Parathyroid adenoma (tissue), 2 donors: ENCODE measurements around the gene MYCBPAP.
"Not testable (repeated sequence)": the region's sequence is repeated elsewhere in the genome, so short reads cannot be mapped to it uniquely, and the experiment has no call there.

ENCODE experiments used
- H2AFZ ChIP-seq: fragments of 300-600 bp; sonication (generic); one replicate; pipeline ENCODE4 v1.7.0; 2017; ENCODE audit warnings: antibody characterized with exemption, mild to moderate bottlenecking
- H3K27ac ChIP-seq: fragments of 300-600 bp; sonication (generic); one replicate; pipeline ENCODE4 v1.7.0; 2017
- H3K27me3 ChIP-seq: fragments of 300-600 bp; sonication (generic); one replicate; pipeline ENCODE4 v1.7.0; 2017; ENCODE audit warnings: low read length; ENCODE audit not compliant: control insufficient read depth, insufficient read depth
- H3K36me3 ChIP-seq: fragments of 300-600 bp; sonication (generic); one replicate; pipeline ENCODE4 v1.7.0; 2017; ENCODE audit warnings: low read length; ENCODE audit not compliant: control insufficient read depth, insufficient read depth
- H3K4me1 ChIP-seq: fragments of 300-600 bp; sonication (generic); one replicate; pipeline ENCODE4 v1.7.0; 2017; ENCODE audit warnings: control low read depth
- H3K4me2 ChIP-seq: fragments of 300-600 bp; sonication (generic); one replicate; pipeline ENCODE4 v1.7.0; 2017; ENCODE audit warnings: low read length
- H3K4me3 ChIP-seq: fragments of 300-600 bp; sonication (generic); one replicate; pipeline ENCODE4 v1.7.0; 2017; ENCODE audit warnings: low read depth, low read length
- H3K79me2 ChIP-seq: fragments of 300-600 bp; sonication (generic); one replicate; pipeline ENCODE4 v1.7.0; 2017; ENCODE audit warnings: control low read depth
- H3K9ac ChIP-seq: fragments of 300-600 bp; sonication (generic); one replicate; pipeline ENCODE4 v1.7.0; 2017; ENCODE audit warnings: mild to moderate bottlenecking
- H3K9me3 ChIP-seq: fragments of 300-600 bp; sonication (generic); one replicate; pipeline ENCODE4 v1.7.0; 2017; ENCODE audit warnings: low read length; ENCODE audit not compliant: control insufficient read depth
- CTCF ChIP-seq: fragments of 300-600 bp; sonication (generic); IDR thresholded peaks from one replicate; pipeline ENCODE4 v1.7.0; 2017; ENCODE audit warnings: antibody characterized with exemption, mild to moderate bottlenecking
- donor health status: primary hyperparathyroidism.

The MYCBPAP gene

GRCh38 chr17:50471009-50471905, 37.0 kb upstream of the MYCBPAP start:
- H3K27ac ChIP-seq = no peak overlapping the region
- H3K9ac ChIP-seq = no peak overlapping the region

GRCh38 chr17:50472286-50472685, 36.0 kb upstream of the MYCBPAP start:
- Histone ChIP-seq H3K4me2 (no peak overlapping the region), H2AFZ (no peak overlapping the region), H3K4me1 (peaks cover 11% of the 10 kb centered on the region), H3K27me3 (no peaks in the 10 kb centered on the region), H3K9me3 (no peaks in the 10 kb centered on the region), H3K9ac (no peak overlapping the region), H3K27ac (no peak overlapping the region), H3K4me3 (no peak overlapping the region), H3K36me3 (no peaks in the 10 kb centered on the region), H3K79me2 (no peaks in the 10 kb centered on the region)
- no peak for TF ChIP-seq CTCF

More at GRCh38 chr17:50471009-50471905, 37.0 kb upstream of the MYCBPAP start:
- H3K27me3 ChIP-seq = no peaks in the 10 kb centered on the region
- H3K4me2 ChIP-seq = no peak overlapping the region
- no peak for TF ChIP-seq CTCF
- H3K79me2 ChIP-seq = no peaks in the 10 kb centered on the region
- H3K9me3 ChIP-seq = no peaks in the 10 kb centered on the region
- H3K4me1 ChIP-seq = peaks cover 10% of the 10 kb centered on the region
- no peaks in the 10 kb centered on the region for H3K36me3 ChIP-seq
- H3K4me3 ChIP-seq = no peak overlapping the region
- no peak overlapping the region for H2AFZ ChIP-seq

GRCh38 chr17:50472761-50473161, 35.5 kb upstream of the MYCBPAP start:
- H3K4me2 ChIP-seq, H3K36me3 ChIP-seq, H3K79me2 ChIP-seq, H3K27me3 ChIP-seq, H3K27ac ChIP-seq, H3K9ac ChIP-seq, H2AFZ ChIP-seq, H3K4me3 ChIP-seq, H3K9me3 ChIP-seq: not testable (repeated sequence)
- H3K4me1 ChIP-seq = peaks cover 11% of the 10 kb centered on the region
- peak; percentile 43 for TF ChIP-seq CTCF

GRCh38 chr17:50473901-50474300, 34.3 kb upstream of the MYCBPAP start:
- no peak overlapping the region for H3K9ac ChIP-seq
- H3K4me1 ChIP-seq = peaks cover 16% of the 10 kb centered on the region
- TF ChIP-seq CTCF = no peak
- no peak overlapping the region for H3K4me2 ChIP-seq
- H3K36me3 ChIP-seq = no peaks in the 10 kb centered on the region
- H2AFZ ChIP-seq = no peak overlapping the region
- H3K79me2 ChIP-seq = no peaks in the 10 kb centered on the region
- H3K27me3 ChIP-seq = no peaks in the 10 kb centered on the region
- no peak overlapping the region for H3K4me3 ChIP-seq
- H3K9me3 ChIP-seq = no peaks in the 10 kb centered on the region
- H3K27ac ChIP-seq = no peak overlapping the region

- no peak for TF ChIP-seq CTCF
- no peak overlapping the region for H3K27ac ChIP-seq
- H3K36me3 ChIP-seq = no peaks in the 10 kb centered on the region
- no peak overlapping the region for H3K9ac ChIP-seq
- no peaks in the 10 kb centered on the region for H3K9me3 ChIP-seq
- no peaks in the 10 kb centered on the region for H3K27me3 ChIP-seq
- H3K4me3 ChIP-seq = no peak overlapping the region
- H2AFZ ChIP-seq = no peak overlapping the region
- H3K79me2 ChIP-seq = no peaks in the 10 kb centered on the region
- peaks cover 17% of the 10 kb centered on the region for H3K4me1 ChIP-seq
- H3K4me2 ChIP-seq = no peak overlapping the region
These were observed 33.7 kb upstream of the MYCBPAP start for GRCh38 chr17:50474523-50474922.
